ENCODE measurements around the gene MYT1.

DNA sequence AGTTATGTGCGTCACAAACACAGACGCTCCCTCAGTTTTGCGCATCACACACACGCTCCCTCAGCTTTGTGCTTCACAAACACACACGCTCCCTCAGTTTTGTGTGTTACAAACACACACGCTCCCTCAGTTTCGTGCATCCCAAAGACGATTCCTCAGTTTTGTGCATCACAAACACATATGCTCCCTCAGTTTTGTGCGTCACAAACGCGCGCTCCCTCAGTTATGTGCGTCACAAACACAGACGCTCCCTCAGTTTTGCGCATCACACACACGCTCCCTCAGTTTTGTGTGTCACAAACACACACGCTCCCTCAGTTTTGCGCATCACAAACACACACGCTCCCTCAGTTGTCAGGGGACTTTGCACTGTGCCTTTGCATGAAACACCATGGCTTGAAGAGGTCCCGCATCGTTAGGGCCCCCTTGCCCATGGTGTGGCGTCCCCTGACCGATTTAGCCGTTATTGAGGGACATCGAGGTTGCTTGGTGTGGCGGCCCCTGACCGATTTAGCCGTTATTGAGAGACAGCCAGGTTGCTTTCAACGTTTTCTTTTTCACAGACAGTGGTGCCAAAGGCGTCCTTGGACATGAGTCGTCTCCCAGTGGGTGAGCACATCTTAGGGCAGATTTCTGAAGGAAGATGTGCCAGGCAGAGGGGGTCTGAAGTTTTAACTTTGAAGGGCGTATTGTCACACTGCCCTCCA is 28.1 kb upstream of the MYT1 start:
- TF ChIP-seq POLR2AphosphoS5 (IDR thresholded peaks at IDR 0.05; ENCODE audit: insufficient read depth in 1 of 2, low read depth in 1 of 2) (no peak), POLR2A (IDR thresholded peaks at IDR 0.05) (no peak)
